Activated CD8-positive, alpha-beta memory T cell treated with anti-CD3 and anti-CD28 coated beads, Interleukin-2, amount 10 ng/mL, durations not matched to agents 7 days and 5 days (primary cell): Measurements from ENCODE around the gene ITIH3. TPM values are rescaled to one million over a fixed set of nuclear protein-coding genes. Genes with fewer than 3 reads are reported as not detected.

Source experiments
- ATAC-seq: fragments of 150-1000 bp; cut with Tn5 transposase; one replicate; pipeline ENCODE4 v1.10.0; 2021; ENCODE audit warnings: moderate library complexity
- CTCF ChIA-PET: fragments of 350-600 bp; sonication (Branson Sonifier 250); formaldehyde crosslinking; loops from one replicate; lab custom pipeline; 2021; ENCODE audit warnings: antibody characterized with exemption; lab: Charles Lee
- DNase-seq: peaks from one replicate; pipeline ENCODE4 v3.0.0-alpha.2; 2020
- H3K27ac Mint-ChIP-seq: one replicate; pipeline ENCODE4 v1.8.0; 2021; ENCODE audit warnings: mild to moderate bottlenecking, mixed read lengths
- H3K27me3 Mint-ChIP-seq: one replicate; pipeline ENCODE4 v1.8.0; 2021; ENCODE audit warnings: mixed read lengths
- H3K36me3 Mint-ChIP-seq: one replicate; pipeline ENCODE4 v1.8.0; 2021; ENCODE audit warnings: mild to moderate bottlenecking, mixed read lengths
- H3K4me1 Mint-ChIP-seq: one replicate; pipeline ENCODE4 v1.8.0; 2021; ENCODE audit warnings: mixed read lengths
- H3K4me3 Mint-ChIP-seq: one replicate; pipeline ENCODE4 v1.8.0; 2021; ENCODE audit warnings: mild to moderate bottlenecking, moderate library complexity, mixed read lengths
- H3K9me3 Mint-ChIP-seq: one replicate; pipeline ENCODE4 v1.8.0; 2022; ENCODE audit warnings: low read depth, mixed read lengths
- total RNA-seq, 2 experiments: library from RNA; stranded (reverse); gene quantifications; one replicate each; pipeline ENCODE4 v1.2.3, GENCODE V29; 2021

ITIH3 gene
- not detected for total RNA-seq

GRCh38 chr3:52794612-52795099 lies at the start of gene ITIH3:
ITIH3 (plus strand) TSS chr3:52794796; CDS start chr3:52794804, 8 bp downstream.
- no peaks in the 10 kb centered on the region for H3K4me1 Mint-ChIP-seq
- DNase-seq = no peak
- no peak for ATAC-seq
- no peaks in the 10 kb centered on the region for H3K27me3 Mint-ChIP-seq
- no peaks in the 10 kb centered on the region for H3K9me3 Mint-ChIP-seq
- CTCF ChIA-PET = no interaction called here
- no peak within 1 kb of the TSS for H3K4me3 Mint-ChIP-seq
- H3K27ac Mint-ChIP-seq = no peak within 1 kb of the TSS
- H3K36me3 Mint-ChIP-seq = no peaks in the 10 kb centered on the region

GRCh38 chr3:52752045-52752660 lies 42.4 kb upstream of the ITIH3 start:
- DNase-seq = no peak
- Mint-ChIP-seq H3K36me3 (peaks cover 40% of the 10 kb centered on the region), H3K4me1 (no peaks in the 10 kb centered on the region), H3K4me3 (no peak overlapping the region), H3K27me3 (no peaks in the 10 kb centered on the region), H3K27ac (peak overlapping the region; percentile 5), H3K9me3 (no peaks in the 10 kb centered on the region)
- CTCF ChIA-PET = interaction anchor here (1.1 kb wide), 1 partner anchor 11 kb away, joined by 3 read pairs; no protein-coding TSS in a partner anchor
- no peak for ATAC-seq

- CTCF ChIA-PET = interaction anchor here (1.4 to 1.8 kb wide), 2 partner anchors 37 to 318 kb away, joined by 3 to 4 read pairs; no protein-coding TSS in a partner anchor
- Mint-ChIP-seq H3K4me1 (no peaks in the 10 kb centered on the region), H3K9me3 (no peaks in the 10 kb centered on the region), H3K27ac (no peak overlapping the region), H3K4me3 (no peak overlapping the region), H3K27me3 (no peaks in the 10 kb centered on the region), H3K36me3 (peaks cover 43% of the 10 kb centered on the region)
- DNase-seq (no peak), ATAC-seq (no peak)
Measured at GRCh38 chr3:52754373-52754772, 40.2 kb upstream of the ITIH3 start.

GRCh38 chr3:52756141-52756540 lies 38.5 kb upstream of the ITIH3 start:
- ATAC-seq (no peak), DNase-seq (no peak)
- Mint-ChIP-seq H3K9me3 (no peaks in the 10 kb centered on the region), H3K4me3 (no peak overlapping the region), H3K36me3 (peaks cover 41% of the 10 kb centered on the region), H3K27ac (no peak overlapping the region), H3K27me3 (no peaks in the 10 kb centered on the region), H3K4me1 (no peaks in the 10 kb centered on the region)
- CTCF ChIA-PET = interaction anchor here (1.0 to 1.8 kb wide), 2 partner anchors 38 to 317 kb away, joined by 3 to 4 read pairs; no protein-coding TSS in a partner anchor

- Mint-ChIP-seq H3K36me3 (peaks cover 39% of the 10 kb centered on the region), H3K4me1 (no peaks in the 10 kb centered on the region), H3K27me3 (no peaks in the 10 kb centered on the region), H3K4me3 (no peak overlapping the region), H3K9me3 (no peaks in the 10 kb centered on the region), H3K27ac (no peak overlapping the region)
- ATAC-seq (no peak), DNase-seq (no peak)
- CTCF ChIA-PET = interaction anchor here (0.8 kb wide), 1 partner anchor 35 kb away, joined by 3 read pairs; no protein-coding TSS in a partner anchor
Measured at GRCh38 chr3:52763466-52763865, 31.1 kb upstream of the ITIH3 start.

GRCh38 chr3:52769786-52770455 lies 24.7 kb upstream of the ITIH3 start:
- Mint-ChIP-seq H3K4me3 (peak overlapping the region; percentile 85), H3K9me3 (no peaks in the 10 kb centered on the region), H3K36me3 (peaks cover 10% of the 10 kb centered on the region), H3K27ac (peak overlapping the region; percentile 42), H3K27me3 (no peaks in the 10 kb centered on the region), H3K4me1 (peaks cover 20% of the 10 kb centered on the region)
- CTCF ChIA-PET = interaction anchor here (1.4 kb wide), 1 partner anchor 299 kb away, joined by 3 read pairs; no protein-coding TSS in a partner anchor
- DNase-seq (no peak), ATAC-seq (no peak)

- H3K27ac Mint-ChIP-seq = peak within 1 kb of the TSS; percentile 91
- peaks cover 20% of the 10 kb centered on the region for H3K4me1 Mint-ChIP-seq
- no peaks in the 10 kb centered on the region for H3K9me3 Mint-ChIP-seq
- no peaks in the 10 kb centered on the region for H3K27me3 Mint-ChIP-seq
- peak; percentile 93 for DNase-seq
- H3K4me3 Mint-ChIP-seq = peak within 1 kb of the TSS; percentile 85
- CTCF ChIA-PET = interaction anchor here (0.8 to 1.4 kb wide), 4 partner anchors 123 to 344 kb away, joined by 3 to 4 read pairs (median 3); no protein-coding TSS in a partner anchor
- peak; percentile 97 for ATAC-seq
- H3K36me3 Mint-ChIP-seq = peaks cover 6% of the 10 kb centered on the region
Measured at GRCh38 chr3:52770496-52771333, 23.9 kb upstream of the ITIH3 start, which contains the start of gene NEK4. NEK4 (minus strand) TSS chr3:52770940; CDS start chr3:52770746, 194 bp downstream.

- peak; percentile 18 for ATAC-seq
- peak overlapping the region; percentile 91 for H3K27ac Mint-ChIP-seq
- peaks cover 2% of the 10 kb centered on the region for H3K36me3 Mint-ChIP-seq
- H3K4me1 Mint-ChIP-seq = peaks cover 20% of the 10 kb centered on the region
- DNase-seq = no peak
- H3K4me3 Mint-ChIP-seq = peak overlapping the region; percentile 85
- CTCF ChIA-PET = interaction anchor here (0.8 to 1.4 kb wide), 4 partner anchors 122 to 343 kb away, joined by 3 to 4 read pairs (median 3); no protein-coding TSS in a partner anchor
- H3K9me3 Mint-ChIP-seq = no peaks in the 10 kb centered on the region
- H3K27me3 Mint-ChIP-seq = no peaks in the 10 kb centered on the region
Measured at GRCh38 chr3:52771334-52771681, 23.3 kb upstream of the ITIH3 start.

- H3K9me3 Mint-ChIP-seq = no peaks in the 10 kb centered on the region
- no peaks in the 10 kb centered on the region for H3K27me3 Mint-ChIP-seq
- no peak for DNase-seq
- no peak for ATAC-seq
- peaks cover 20% of the 10 kb centered on the region for H3K4me1 Mint-ChIP-seq
- peak overlapping the region; percentile 91 for H3K27ac Mint-ChIP-seq
- peak overlapping the region; percentile 85 for H3K4me3 Mint-ChIP-seq
- H3K36me3 Mint-ChIP-seq = no peaks in the 10 kb centered on the region
- CTCF ChIA-PET = interaction anchor here (0.8 to 1.3 kb wide), 3 partner anchors 122 to 343 kb away, joined by 3 to 4 read pairs (median 3); no protein-coding TSS in a partner anchor
Measured at GRCh38 chr3:52771702-52772101, 22.9 kb upstream of the ITIH3 start.

- Mint-ChIP-seq H3K27ac (no peak overlapping the region), H3K9me3 (no peaks in the 10 kb centered on the region), H3K36me3 (no peaks in the 10 kb centered on the region), H3K4me3 (no peak overlapping the region), H3K27me3 (no peaks in the 10 kb centered on the region), H3K4me1 (peaks cover 20% of the 10 kb centered on the region)
- DNase-seq = no peak
- CTCF ChIA-PET = interaction anchor here (0.7 kb wide), 1 partner anchor 140 kb away, joined by 3 read pairs; no protein-coding TSS in a partner anchor
- no peak for ATAC-seq
Measured at GRCh38 chr3:52773361-52774065, 21.1 kb upstream of the ITIH3 start.

- H3K9me3 Mint-ChIP-seq = no peaks in the 10 kb centered on the region
- H3K4me3 Mint-ChIP-seq = no peak overlapping the region
- no peaks in the 10 kb centered on the region for H3K27me3 Mint-ChIP-seq
- peak; percentile 37 for DNase-seq
- CTCF ChIA-PET = interaction anchor here (0.7 kb wide), 1 partner anchor 140 kb away, joined by 3 read pairs; no protein-coding TSS in a partner anchor
- no peak for ATAC-seq
- H3K27ac Mint-ChIP-seq = no peak overlapping the region
- H3K4me1 Mint-ChIP-seq = peaks cover 19% of the 10 kb centered on the region
- H3K36me3 Mint-ChIP-seq = no peaks in the 10 kb centered on the region
Measured at GRCh38 chr3:52774066-52774713, 20.4 kb upstream of the ITIH3 start.
